Neural cell (in vitro differentiated cells): ENCODE data around the gene TMTC3. TPM values are rescaled to one million over a fixed set of nuclear protein-coding genes. Genes with fewer than 3 reads are reported as not detected.

Experiments
- H2AFZ ChIP-seq: fragments of 200-600, 300-800 bp; sonication (generic), shearing (Covaris generic); 2 replicates; pipeline ENCODE4 v1.6.0; 2014; ENCODE audit warnings: low read depth, mild to moderate bottlenecking, antibody characterized with exemption, low read length, moderate library complexity
- H3F3A ChIP-seq: fragments of 200-600 bp; shearing (Covaris generic); 2 replicates; pipeline ENCODE4 v1.6.1; 2016; ENCODE audit warnings: mild to moderate bottlenecking, moderate library complexity, mixed read lengths, antibody characterized with exemption, low read length; ENCODE audit not compliant: insufficient read depth, poor library complexity, severe bottlenecking
- H3K27ac ChIP-seq: fragments of 200-600, 300-800 bp; sonication (generic), shearing (Covaris generic); 2 replicates; pipeline ENCODE4 v1.5.1; 2014; ENCODE audit warnings: mild to moderate bottlenecking, low read length, moderate library complexity
- H3K27me3 ChIP-seq: fragments of 300-800, 200-600 bp; sonication (generic), shearing (Covaris generic); 2 replicates; pipeline ENCODE4 v1.6.0; 2014; ENCODE audit warnings: mild to moderate bottlenecking, low read depth, low read length, moderate library complexity; ENCODE audit not compliant: insufficient read depth
- H3K36me3 ChIP-seq: fragments of 300-800, 200-600 bp; sonication (generic), shearing (Covaris generic); 2 replicates; pipeline ENCODE4 v1.5.1; 2014; ENCODE audit warnings: mild to moderate bottlenecking, antibody characterized with exemption, low read length, moderate library complexity; ENCODE audit not compliant: insufficient read depth
- H3K4me2 ChIP-seq: fragments of 300-800, 200-600 bp; sonication (generic), shearing (Covaris generic); 2 replicates; pipeline ENCODE4 v1.6.0; 2014; ENCODE audit warnings: mild to moderate bottlenecking, low read length
- H3K4me3 ChIP-seq: fragments of 300-800, 200-600 bp; sonication (generic), shearing (Covaris generic); 2 replicates; pipeline ENCODE4 v1.5.1; 2014; ENCODE audit warnings: mild to moderate bottlenecking, low read length, moderate library complexity
- H3K79me2 ChIP-seq: fragments of 200-600 bp; shearing (Covaris generic); replicated peaks from 2 replicates; pipeline ENCODE4 v1.6.0; 2014; ENCODE audit warnings: mild to moderate bottlenecking, low read length, moderate library complexity; ENCODE audit not compliant: insufficient read depth
- H3K9ac ChIP-seq: fragments of 300-800, 200-600 bp; sonication (generic), shearing (Covaris generic); 2 replicates; pipeline ENCODE4 v1.6.1; 2016; ENCODE audit warnings: mild to moderate bottlenecking, low read length, mixed read lengths
- H3K9me2 ChIP-seq: fragments of 200-600 bp; shearing (Covaris generic); 2 replicates; pipeline ENCODE4 v1.6.1; 2016; ENCODE audit warnings: mild to moderate bottlenecking, low read length, mixed read lengths; ENCODE audit not compliant: insufficient read depth
- H3K9me3 ChIP-seq: fragments of 200-600, 300-800 bp; sonication (generic), shearing (Covaris generic); 2 replicates; pipeline ENCODE4 v1.6.1; 2016; ENCODE audit warnings: mild to moderate bottlenecking, mixed run types, low read length, moderate library complexity, mixed read lengths
- H4K20me1 ChIP-seq: fragments of 200-600 bp; shearing (Covaris generic); 2 replicates; pipeline ENCODE4 v1.6.1; 2016; ENCODE audit warnings: mild to moderate bottlenecking, mixed run types; ENCODE audit not compliant: insufficient read depth
- CTCF ChIP-seq: fragments of 450-650 bp; IDR thresholded peaks from 2 replicates; pipeline ENCODE4 v1.5.1; 2014; ENCODE audit warnings: antibody characterized with exemption, mild to moderate bottlenecking, moderate library complexity; ENCODE audit not compliant: poor library complexity, severe bottlenecking
- EP300 ChIP-seq: fragments of 450-650 bp; conservative IDR thresholded peaks from 2 replicates; pipeline ENCODE4 v1.6.1; 2014; ENCODE audit warnings: antibody characterized with exemption, mild to moderate bottlenecking, moderate library complexity; ENCODE audit not compliant: poor library complexity, severe bottlenecking
- EZH2 ChIP-seq: fragments of 200-600, 300-800 bp; shearing (Covaris generic), sonication (generic); IDR thresholded peaks from 2 replicates; pipeline ENCODE4 v1.6.1; 2014; ENCODE audit warnings: antibody characterized with exemption, low read length, borderline replicate concordance, mild to moderate bottlenecking; ENCODE audit not compliant: insufficient read depth, poor library complexity, severe bottlenecking
- MXI1 ChIP-seq: fragments of 450-650 bp; conservative IDR thresholded peaks from 2 replicates; pipeline ENCODE4 v1.6.1; 2014; ENCODE audit warnings: antibody characterized with exemption, mild to moderate bottlenecking; ENCODE audit not compliant: poor library complexity, severe bottlenecking
- POLR2AphosphoS5 ChIP-seq: IDR thresholded peaks from 2 replicates; pipeline ENCODE4 v1.6.1; 2012
- RAD21 ChIP-seq: fragments of 450-650 bp; conservative IDR thresholded peaks from 2 replicates; pipeline ENCODE4 v1.6.1; 2014; ENCODE audit warnings: antibody characterized with exemption, mild to moderate bottlenecking, moderate library complexity
- SMC3 ChIP-seq: fragments of 450-650 bp; conservative IDR thresholded peaks from 2 replicates; pipeline ENCODE4 v1.6.1; 2014; ENCODE audit warnings: antibody characterized with exemption, mild to moderate bottlenecking, moderate library complexity; ENCODE audit not compliant: poor library complexity
- TAF1 ChIP-seq: IDR thresholded peaks from 2 replicates; pipeline ENCODE4 v1.6.1; 2012; ENCODE audit warnings: low read depth
- polyA plus RNA-seq: library from polyadenylated mRNA; depleted of rRNA; stranded (reverse); fragments of >200 nt; gene quantifications from 2 replicates; pipeline ENCODE4 v1.2.3, GENCODE V29; 2014
- TF ChIP-seq, protein P1 (sequence below): IDR thresholded peaks from 2 replicates; pipeline ENCODE4 v1.6.1; 2012; ENCODE audit warnings: borderline replicate concordance

TMTC3 gene
- polyA plus RNA-seq, 1 donor from 2014 or later = 17.2 TPM

- no peak for TF ChIP-seq MXI1
- TF ChIP-seq SMC3 = no peak
- TF ChIP-seq CTCF = no peak
- TF ChIP-seq EZH2 = no peak
- no peak for TF ChIP-seq EP300
- TF ChIP-seq, protein P1, sequence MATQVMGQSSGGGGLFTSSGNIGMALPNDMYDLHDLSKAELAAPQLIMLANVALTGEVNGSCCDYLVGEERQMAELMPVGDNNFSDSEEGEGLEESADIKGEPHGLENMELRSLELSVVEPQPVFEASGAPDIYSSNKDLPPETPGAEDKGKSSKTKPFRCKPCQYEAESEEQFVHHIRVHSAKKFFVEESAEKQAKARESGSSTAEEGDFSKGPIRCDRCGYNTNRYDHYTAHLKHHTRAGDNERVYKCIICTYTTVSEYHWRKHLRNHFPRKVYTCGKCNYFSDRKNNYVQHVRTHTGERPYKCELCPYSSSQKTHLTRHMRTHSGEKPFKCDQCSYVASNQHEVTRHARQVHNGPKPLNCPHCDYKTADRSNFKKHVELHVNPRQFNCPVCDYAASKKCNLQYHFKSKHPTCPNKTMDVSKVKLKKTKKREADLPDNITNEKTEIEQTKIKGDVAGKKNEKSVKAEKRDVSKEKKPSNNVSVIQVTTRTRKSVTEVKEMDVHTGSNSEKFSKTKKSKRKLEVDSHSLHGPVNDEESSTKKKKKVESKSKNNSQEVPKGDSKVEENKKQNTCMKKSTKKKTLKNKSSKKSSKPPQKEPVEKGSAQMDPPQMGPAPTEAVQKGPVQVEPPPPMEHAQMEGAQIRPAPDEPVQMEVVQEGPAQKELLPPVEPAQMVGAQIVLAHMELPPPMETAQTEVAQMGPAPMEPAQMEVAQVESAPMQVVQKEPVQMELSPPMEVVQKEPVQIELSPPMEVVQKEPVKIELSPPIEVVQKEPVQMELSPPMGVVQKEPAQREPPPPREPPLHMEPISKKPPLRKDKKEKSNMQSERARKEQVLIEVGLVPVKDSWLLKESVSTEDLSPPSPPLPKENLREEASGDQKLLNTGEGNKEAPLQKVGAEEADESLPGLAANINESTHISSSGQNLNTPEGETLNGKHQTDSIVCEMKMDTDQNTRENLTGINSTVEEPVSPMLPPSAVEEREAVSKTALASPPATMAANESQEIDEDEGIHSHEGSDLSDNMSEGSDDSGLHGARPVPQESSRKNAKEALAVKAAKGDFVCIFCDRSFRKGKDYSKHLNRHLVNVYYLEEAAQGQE = no peak
- no peak for TF ChIP-seq TAF1
- no peak for TF ChIP-seq RAD21
- no peak for TF ChIP-seq POLR2AphosphoS5
- H3K9ac ChIP-seq = no peak overlapping the region
- H2AFZ ChIP-seq = no peak overlapping the region
- no peaks in the 10 kb centered on the region for H4K20me1 ChIP-seq
- H3K27me3 ChIP-seq = no peaks in the 10 kb centered on the region
- H3K4me3 ChIP-seq = no peak overlapping the region
- peaks cover 2% of the 10 kb centered on the region for H3K36me3 ChIP-seq
- H3F3A ChIP-seq = no peaks in the 10 kb centered on the region
- H3K9me3 ChIP-seq = no peaks in the 10 kb centered on the region
- no peak overlapping the region for H3K4me2 ChIP-seq
- H3K9me2 ChIP-seq = no peaks in the 10 kb centered on the region
- no peaks in the 10 kb centered on the region for H3K79me2 ChIP-seq
- no peak overlapping the region for H3K27ac ChIP-seq
Observed at GRCh38 chr12:88166179-88166578, 24.1 kb downstream of the TMTC3 start.

DNA sequence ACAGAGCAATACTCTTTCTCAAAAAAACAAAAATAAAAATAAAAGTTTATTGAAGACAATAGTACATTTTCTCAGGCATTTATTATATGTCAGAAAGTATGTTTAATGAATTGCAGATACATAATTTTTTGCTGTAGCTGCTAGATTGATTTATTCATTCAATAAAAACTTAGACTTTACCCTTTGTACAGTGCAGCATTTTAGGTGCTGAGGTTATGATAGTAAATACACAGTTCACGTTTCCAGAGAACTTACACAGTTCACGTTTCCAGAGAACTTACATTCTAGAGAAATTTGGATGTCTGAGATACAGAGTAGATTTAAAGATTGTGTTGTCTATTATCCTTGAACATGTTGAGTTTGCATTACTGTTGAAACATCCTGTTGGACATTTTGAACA, 25.3 kb downstream of the TMTC3 start:
- Histone ChIP-seq H3K9me3 (no peaks in the 10 kb centered on the region), H3K9ac (no peak overlapping the region), H3K27me3 (no peaks in the 10 kb centered on the region), H3K79me2 (no peaks in the 10 kb centered on the region), H3K27ac (no peak overlapping the region), H3K4me3 (no peak overlapping the region), H3F3A (no peaks in the 10 kb centered on the region), H2AFZ (no peak overlapping the region), H4K20me1 (no peaks in the 10 kb centered on the region), H3K4me2 (no peak overlapping the region), H3K9me2 (no peaks in the 10 kb centered on the region), H3K36me3 (peaks cover 8% of the 10 kb centered on the region)
- no peak for TF ChIP-seq TAF1
- TF ChIP-seq EZH2 = no peak
- no peak for TF ChIP-seq CTCF
- no peak for TF ChIP-seq EP300
- TF ChIP-seq POLR2AphosphoS5 = no peak
- TF ChIP-seq SMC3 = no peak
- TF ChIP-seq MXI1 = no peak
- TF ChIP-seq, protein P1 = no peak
- no peak for TF ChIP-seq RAD21
